CD4-positive, alpha-beta T cell (primary cell): ENCODE results near the gene TMEM150B. TPM values are rescaled to one million over a fixed set of nuclear protein-coding genes. Genes with fewer than 3 reads are reported as not detected.

Source experiments
- ATAC-seq: fragments of 200-7000 bp; cut with Tn5 transposase; one replicate; pipeline ENCODE4 v1.10.0; 2022; ENCODE audit warnings: mild to moderate bottlenecking; ENCODE audit not compliant: poor library complexity
- CTCF ChIA-PET: fragments of 350-600 bp; sonication (Branson Sonifier 250); formaldehyde crosslinking; loops from one replicate; lab custom pipeline; 2021; ENCODE audit warnings: antibody characterized with exemption, inconsistent platforms; lab: Charles Lee
- POLR2A ChIA-PET: fragments of 350-600 bp; sonication (Branson Sonifier 250); formaldehyde crosslinking; loops from one replicate; lab custom pipeline; 2021; ENCODE audit warnings: antibody characterized with exemption, inconsistent platforms; lab: Charles Lee
- DNase-seq, 14 experiments: peaks; one replicate each; pipeline ENCODE4 v3.0.0-alpha.2; 2013 to 2020; ENCODE audit warnings: mixed read lengths in 2 of 14
- H3K27ac ChIP-seq, 2 donors: one replicate each; pipeline versions ENCODE4 v1.5.1 to v1.7.0; 2013; ENCODE audit warnings: low read length in 2 of 2, low read depth in 1 of 2, mild to moderate bottlenecking in 1 of 2
- H3K27me3 ChIP-seq, 2 experiments: 1 replicate in 1 of 2; 2 replicates in 1 of 2; pipeline versions ENCODE4 v1.6.1 to v1.7.0; 2013; ENCODE audit warnings: low read length in 2 of 2, control low read depth in 1 of 2, mild to moderate bottlenecking in 1 of 2, moderate library complexity in 1 of 2; ENCODE audit not compliant: insufficient read depth in 2 of 2, control insufficient read depth in 1 of 2
- H3K36me3 ChIP-seq: one replicate; pipeline ENCODE4 v1.6.1; 2013; ENCODE audit warnings: low read length, control low read depth; ENCODE audit not compliant: insufficient read depth
- H3K4me1 ChIP-seq: one replicate; pipeline ENCODE4 v1.6.1; 2013; ENCODE audit warnings: low read length, control low read depth; ENCODE audit not compliant: insufficient read depth
- H3K4me3 ChIP-seq: one replicate; pipeline ENCODE4 v1.5.1; 2013; ENCODE audit warnings: mild to moderate bottlenecking, low read length, moderate library complexity
- H3K9me3 ChIP-seq, 2 experiments: 1 replicate in 1 of 2; 2 replicates in 1 of 2; pipeline versions ENCODE4 v1.6.1 to v1.7.0; 2013; ENCODE audit warnings: low read length in 2 of 2, mild to moderate bottlenecking in 2 of 2, control low read depth in 1 of 2, moderate library complexity in 1 of 2; ENCODE audit not compliant: control insufficient read depth in 1 of 2, insufficient read depth in 1 of 2
- H3K27ac Mint-ChIP-seq: one replicate; pipeline ENCODE4 v1.8.0; 2020; ENCODE audit warnings: mixed read lengths
- H3K27me3 Mint-ChIP-seq: one replicate; pipeline ENCODE4 v1.8.0; 2021; ENCODE audit warnings: mixed read lengths
- H3K36me3 Mint-ChIP-seq: one replicate; pipeline ENCODE4 v1.8.0; 2021; ENCODE audit warnings: low read depth, mixed read lengths
- H3K4me1 Mint-ChIP-seq: one replicate; pipeline ENCODE4 v1.8.0; 2021; ENCODE audit warnings: low read depth, mixed read lengths
- H3K4me3 Mint-ChIP-seq: one replicate; pipeline ENCODE4 v1.8.0; 2020; ENCODE audit warnings: mild to moderate bottlenecking, mixed read lengths
- H3K9me3 Mint-ChIP-seq: one replicate; pipeline ENCODE4 v1.8.0; 2020; ENCODE audit warnings: mixed read lengths
- CTCF ChIP-seq: fragments of 200-600 bp; IDR thresholded peaks from one replicate; pipeline ENCODE4 v1.8.0; 2022; ENCODE audit warnings: antibody characterized with exemption, mild to moderate bottlenecking
- intact Hi-C, 2 experiments: fragments of 100-400 bp; cut with DNase I in 1 of 2; cut with micrococcal nuclease in 1 of 2; formaldehyde crosslinking; loops; one replicate each; pipeline versions ENCODE4 v1.15.1 to v1.9.0; 2023 to 2025; cut with DNase I, micrococcal nuclease
- total RNA-seq, 174 experiments: library from RNA in 2 of 174; stranded (reverse) in 2 of 174; gene quantifications; one replicate each; pipeline ENCODE4 v1.2.3 and lab custom pipeline; 2021 to 2026

Gene TMEM150B
- total RNA-seq, 2 experiments from 2014 or later = not detected

GRCh38 chr19:55315956-55316525, 9.1 kb downstream of the TMEM150B start:
- intact Hi-C loops = no loop called here
- ChIA-PET CTCF (no interaction called here), POLR2A (no interaction called here)
- no peak for TF ChIP-seq CTCF
- no peak overlapping the region for H3K27ac ChIP-seq
- ATAC-seq (no peak), DNase-seq (no peak)
- Mint-ChIP-seq H3K27me3 (peaks cover 4% of the 10 kb centered on the region), H3K4me1 (no peaks in the 10 kb centered on the region), H3K36me3 (no peaks in the 10 kb centered on the region), H3K4me3 (no peak overlapping the region), H3K27ac (no peak overlapping the region), H3K9me3 (no peaks in the 10 kb centered on the region)
- H3K36me3 ChIP-seq = no peaks in the 10 kb centered on the region
- H3K4me3 ChIP-seq = no peak overlapping the region
- no peaks in the 10 kb centered on the region for H3K27me3 ChIP-seq
- peaks cover 0 to under 1% of the 10 kb centered on the region in 2 experiments for H3K9me3 ChIP-seq
- no peaks in the 10 kb centered on the region for H3K4me1 ChIP-seq

GRCh38 chr19:55314396-55314795, 10.7 kb downstream of the TMEM150B start:
- POLR2A ChIA-PET = no interaction called here
- Histone ChIP-seq H3K27me3 (no peaks in the 10 kb centered on the region), H3K4me1 (no peaks in the 10 kb centered on the region), H3K27ac (no peak overlapping the region), H3K36me3 (no peaks in the 10 kb centered on the region), H3K4me3 (no peak overlapping the region), H3K9me3 (peaks cover 0 to 4% of the 10 kb centered on the region in 2 experiments)
- Mint-ChIP-seq H3K4me1 (no peaks in the 10 kb centered on the region), H3K27me3 (no peaks in the 10 kb centered on the region), H3K9me3 (no peaks in the 10 kb centered on the region), H3K36me3 (no peaks in the 10 kb centered on the region), H3K4me3 (no peak overlapping the region), H3K27ac (no peak overlapping the region)
- intact Hi-C loops = no loop called here
- ATAC-seq = no peak
- CTCF ChIA-PET = no interaction called here
- no peak for DNase-seq
- TF ChIP-seq CTCF = no peak

- Histone ChIP-seq H3K27ac (no peak overlapping the region), H3K4me1 (no peaks in the 10 kb centered on the region), H3K9me3 (peaks cover 0 to 7% of the 10 kb centered on the region in 2 experiments), H3K4me3 (no peak overlapping the region), H3K36me3 (no peaks in the 10 kb centered on the region), H3K27me3 (no peaks in the 10 kb centered on the region)
- Mint-ChIP-seq H3K36me3 (no peaks in the 10 kb centered on the region), H3K4me1 (no peaks in the 10 kb centered on the region), H3K27me3 (no peaks in the 10 kb centered on the region), H3K27ac (no peak overlapping the region), H3K4me3 (no peak overlapping the region), H3K9me3 (no peaks in the 10 kb centered on the region)
- intact Hi-C loops = no loop called here
- TF ChIP-seq CTCF = no peak
- ChIA-PET POLR2A (interaction anchor here (0.9 kb wide), 1 partner anchor 27 kb away, joined by 3 read pairs; the partner anchor contains the start of gene KMT5C), CTCF (no interaction called here)
- no peak for ATAC-seq
- no peak for DNase-seq
These were observed 12.3 kb downstream of the TMEM150B start for GRCh38 chr19:55312621-55313512.
